ENCODE results near the gene HOXA6. TPM values are rescaled to one million over a fixed set of nuclear protein-coding genes. Genes with fewer than 3 reads are reported as not detected.

Gene HOXA6
- polyA plus RNA-seq, 2 of the 4 experiments (the other 2 are of a cell fraction): 0.90 to 2.1 TPM

GRCh38 chr7:27161214-27161720 lies 13.7 kb upstream of the HOXA6 start (continued):
- no peak for TF ChIP-seq CBX8 (IDR thresholded peaks at IDR 0.05)
- no peak for TF ChIP-seq CBX2 (IDR thresholded peaks at IDR 0.05; ENCODE audit: borderline replicate concordance, low read depth)

- ChIA-PET POLR2A (interaction anchor here (0.6 to 1.3 kb wide), 4 partner anchors 10 to 962 kb away, joined by 3 to 14 read pairs (median 4); no protein-coding TSS in a partner anchor), CTCF (interaction anchor here (0.6 to 7.0 kb wide), 58 partner anchors 8 to 1304 kb away, joined by 3 to 160 read pairs (median 4); partner anchors contain the start of genes HOXA10, HOXA3, HOXA5 and HOXA6)
- Histone ChIP-seq H3K4me3 (peak overlapping the region; percentile 65), H3K27ac (peak overlapping the region; percentile 86), H3K4me1 (0 out of 3 replicates have a peak, but pooled peaks cover 3% of the 10 kb centered on the region), H3K4me2 (peak overlapping the region; percentile 96), H3K9me3 (no peaks in the 10 kb centered on the region)
- peak; percentile 70 to 84 for ATAC-seq
- no peak for FAIRE-seq
- DNase-seq (ENCODE audit: low read depth in 1 of 2, low spot score in 1 of 2): peak; percentile 82 to 87
- 20% methylated on average over 25 of the region's 54 CpGs for WGBS (ENCODE audit: missing lambda C conversion rate)
- no peak for TF ChIP-seq HOXB13 (CRISPR knock-in tag; IDR thresholded peaks at IDR 0.05; ENCODE audit: low read depth)
- TF ChIP-seq CEBPB (IDR thresholded peaks at IDR 0.05): no peak
- no peak for TF ChIP-seq FOSL2 (IDR thresholded peaks at IDR 0.05)
- no peak for TF ChIP-seq FOSL2 (CRISPR knock-in tag; IDR thresholded peaks at IDR 0.05)
- TF ChIP-seq PHF8 (IDR thresholded peaks at IDR 0.05; ENCODE audit: borderline replicate concordance, low read depth): no peak
- TF ChIP-seq CHD2 (IDR thresholded peaks at IDR 0.05; ENCODE audit: low read length, partially characterized antibody): no peak
- TF ChIP-seq FOXS1 (CRISPR knock-in tag; IDR thresholded peaks at IDR 0.05): no peak
- TF ChIP-seq HDAC2 (IDR thresholded peaks at IDR 0.05): no peak
- TF ChIP-seq NR3C1 (IDR thresholded peaks at IDR 0.05): no peak
- TF ChIP-seq TFCP2L1 (CRISPR knock-in tag; IDR thresholded peaks at IDR 0.05): no peak
- peak; percentile 91 to 95 for TF ChIP-seq RAD21 (conservative IDR thresholded peaks at IDR 0.05 in 1 of 2, IDR thresholded peaks at IDR 0.05 in 1 of 2)
- no peak for TF ChIP-seq EHF (CRISPR knock-in tag; IDR thresholded peaks at IDR 0.05)
- no peak for TF ChIP-seq SREBF2 (IDR thresholded peaks at IDR 0.05)
- TF ChIP-seq REST (IDR thresholded peaks at IDR 0.05): no peak
- no peak for TF ChIP-seq RCOR1 (IDR thresholded peaks at IDR 0.05; ENCODE audit: low read depth, low read length)
- no peak for TF ChIP-seq ZFP36 (IDR thresholded peaks at IDR 0.05; ENCODE audit: borderline replicate concordance, partially characterized antibody)
- TF ChIP-seq ESRRA (IDR thresholded peaks at IDR 0.05; ENCODE audit: borderline replicate concordance, low read length): no peak
- TF ChIP-seq HEYL (CRISPR knock-in tag; IDR thresholded peaks at IDR 0.05): no peak
- no peak for TF ChIP-seq ZNF302 (CRISPR knock-in tag; IDR thresholded peaks at IDR 0.05)
- no peak for TF ChIP-seq EP300 (IDR thresholded peaks at IDR 0.05)
- no peak for TF ChIP-seq POLR2AphosphoS2 (conservative IDR thresholded peaks at IDR 0.05; ENCODE audit: low read length)
- no peak for TF ChIP-seq JUNB (IDR thresholded peaks at IDR 0.05)
- TF ChIP-seq RFX5 (IDR thresholded peaks at IDR 0.05): no peak
- peak; percentile 84 for TF ChIP-seq E2F6 (IDR thresholded peaks at IDR 0.05; ENCODE audit: borderline replicate concordance, low read depth)
- no peak for TF ChIP-seq ZSCAN20 (CRISPR knock-in tag; IDR thresholded peaks at IDR 0.05)
- TF ChIP-seq CHD4 (IDR thresholded peaks at IDR 0.05; ENCODE audit: borderline replicate concordance): no peak
- no peak for TF ChIP-seq GATA3 (IDR thresholded peaks at IDR 0.05; ENCODE audit: borderline replicate concordance)
- TF ChIP-seq CBX2 (IDR thresholded peaks at IDR 0.05; ENCODE audit: borderline replicate concordance, low read depth): no peak
- no peak for TF ChIP-seq MAFK (IDR thresholded peaks at IDR 0.05; ENCODE audit: partially characterized antibody)
- TF ChIP-seq RARB (CRISPR knock-in tag; IDR thresholded peaks at IDR 0.05): no peak
- TF ChIP-seq MAX (IDR thresholded peaks at IDR 0.05): peak; percentile 61
- no peak for TF ChIP-seq HOXB5 (CRISPR knock-in tag; IDR thresholded peaks at IDR 0.05)
- peak; percentile 80 for TF ChIP-seq SMC3 (IDR thresholded peaks at IDR 0.05)
- TF ChIP-seq HMGXB4 (CRISPR knock-in tag; IDR thresholded peaks at IDR 0.05; ENCODE audit: borderline replicate concordance): no peak
- TF ChIP-seq CBX8 (IDR thresholded peaks at IDR 0.05): no peak
Observed at GRCh38 chr7:27160546-27161213, 13.1 kb upstream of the HOXA6 start.
